ENCODE data around the gene A2ML1. TPM values are rescaled to one million over a fixed set of nuclear protein-coding genes. Genes with fewer than 3 reads are reported as not detected.
"Not testable (repeated sequence)": the region's sequence is repeated elsewhere in the genome, so short reads cannot be mapped to it uniquely, and the experiment has no call there.

The A2ML1 gene
- total and polyA plus RNA-seq, 2 donors: 0.11 to 4.1 TPM

GRCh38 chr12:8796831-8797626, 25.4 kb upstream of the A2ML1 start:
- no peak for DNase-seq (ENCODE audit: extremely low spot score)
- H3K36me3 ChIP-seq (ENCODE audit: insufficient read depth): no peaks in the 10 kb centered on the region
- no peak overlapping the region for H3K4me3 ChIP-seq (ENCODE audit: low read depth, low read length)
- no peak overlapping the region for H3K27ac ChIP-seq (ENCODE audit: low read depth)
- WGBS: 82% methylated on average over 5 of the region's 5 CpGs
- H3K4me1 ChIP-seq (ENCODE audit: insufficient read depth): no peaks in the 10 kb centered on the region

- H3K4me1 ChIP-seq (ENCODE audit: insufficient read depth); DNase-seq (ENCODE audit: extremely low spot score); H3K4me3 ChIP-seq (ENCODE audit: low read depth, low read length); H3K36me3 ChIP-seq (ENCODE audit: insufficient read depth); H3K27ac ChIP-seq (ENCODE audit: low read depth): not testable (repeated sequence)
- WGBS: 97% methylated on average over 3 of the region's 3 CpGs
These were observed 21.2 kb upstream of the A2ML1 start for GRCh38 chr12:8801213-8801612.

GRCh38 chr12:8804833-8805232, 17.6 kb upstream of the A2ML1 start:
- WGBS: 81% methylated on average over 3 of the region's 3 CpGs
- H3K4me3 ChIP-seq (ENCODE audit: low read depth, low read length); H3K4me1 ChIP-seq (ENCODE audit: insufficient read depth); H3K27ac ChIP-seq (ENCODE audit: low read depth); DNase-seq (ENCODE audit: extremely low spot score); H3K36me3 ChIP-seq (ENCODE audit: insufficient read depth): not testable (repeated sequence)

GRCh38 chr12:8805487-8805886, 16.9 kb upstream of the A2ML1 start:
- DNase-seq (ENCODE audit: extremely low spot score); H3K4me3 ChIP-seq (ENCODE audit: low read depth, low read length); H3K27ac ChIP-seq (ENCODE audit: low read depth); H3K4me1 ChIP-seq (ENCODE audit: insufficient read depth); H3K36me3 ChIP-seq (ENCODE audit: insufficient read depth): not testable (repeated sequence)
- 89% methylated on average over 11 of the region's 11 CpGs for WGBS

- not testable (repeated sequence) for H3K27ac ChIP-seq (ENCODE audit: low read depth); H3K4me3 ChIP-seq (ENCODE audit: low read depth, low read length); DNase-seq (ENCODE audit: extremely low spot score); H3K4me1 ChIP-seq (ENCODE audit: insufficient read depth); H3K36me3 ChIP-seq (ENCODE audit: insufficient read depth)
- WGBS: 80% methylated on average over 11 of the region's 11 CpGs
These were observed 15.3 kb upstream of the A2ML1 start for GRCh38 chr12:8807084-8807483.

- not testable (repeated sequence) for DNase-seq (ENCODE audit: extremely low spot score); H3K36me3 ChIP-seq (ENCODE audit: insufficient read depth); H3K4me3 ChIP-seq (ENCODE audit: low read depth, low read length); H3K27ac ChIP-seq (ENCODE audit: low read depth); H3K4me1 ChIP-seq (ENCODE audit: insufficient read depth)
- WGBS: 74% methylated on average over 7 of the region's 7 CpGs
These were observed 12.3 kb upstream of the A2ML1 start for GRCh38 chr12:8810112-8810511.

- no peak overlapping the region for H3K27ac ChIP-seq (ENCODE audit: low read depth)
- H3K4me1 ChIP-seq (ENCODE audit: insufficient read depth): no peaks in the 10 kb centered on the region
- no peak for DNase-seq (ENCODE audit: extremely low spot score)
- no peaks in the 10 kb centered on the region for H3K36me3 ChIP-seq (ENCODE audit: insufficient read depth)
- WGBS: 76% methylated on average over 5 of the region's 5 CpGs
- H3K4me3 ChIP-seq (ENCODE audit: low read depth, low read length): no peak overlapping the region
These were observed 8.7 kb upstream of the A2ML1 start for GRCh38 chr12:8813572-8814357.

- WGBS: 89% methylated on average over 3 of the region's 3 CpGs
These were observed 5.9 kb upstream of the A2ML1 start for GRCh38 chr12:8816448-8817050.

GRCh38 chr12:8817856-8818255, 4.6 kb upstream of the A2ML1 start:
- H3K4me1 ChIP-seq (ENCODE audit: insufficient read depth): no peaks in the 10 kb centered on the region
- no peak overlapping the region for H3K4me3 ChIP-seq (ENCODE audit: low read depth, low read length)
- 98% methylated on average over 1 of the region's 1 CpG for WGBS
- no peak overlapping the region for H3K27ac ChIP-seq (ENCODE audit: low read depth)
- no peak for DNase-seq (ENCODE audit: extremely low spot score)
- H3K36me3 ChIP-seq (ENCODE audit: insufficient read depth): no peaks in the 10 kb centered on the region

More at GRCh38 chr12:8816448-8817050, 5.9 kb upstream of the A2ML1 start:
- no peaks in the 10 kb centered on the region for H3K4me1 ChIP-seq (ENCODE audit: insufficient read depth)
- H3K36me3 ChIP-seq (ENCODE audit: insufficient read depth): no peaks in the 10 kb centered on the region
- no peak for DNase-seq (ENCODE audit: extremely low spot score)
- H3K4me3 ChIP-seq (ENCODE audit: low read depth, low read length): no peak overlapping the region
- H3K27ac ChIP-seq (ENCODE audit: low read depth): no peak overlapping the region

- no peak overlapping the region for H3K4me3 ChIP-seq (ENCODE audit: low read depth, low read length)
- no peak for DNase-seq (ENCODE audit: extremely low spot score)
- no peak overlapping the region for H3K27ac ChIP-seq (ENCODE audit: low read depth)
- H3K36me3 ChIP-seq (ENCODE audit: insufficient read depth): no peaks in the 10 kb centered on the region
- H3K4me1 ChIP-seq (ENCODE audit: insufficient read depth): no peaks in the 10 kb centered on the region
- WGBS: 91% methylated on average over 2 of the region's 2 CpGs
These were observed 3.9 kb upstream of the A2ML1 start for GRCh38 chr12:8818526-8818925.

GRCh38 chr12:8819666-8819980, 2.8 kb upstream of the A2ML1 start:
- DNase-seq (ENCODE audit: extremely low spot score): no peak
- 34% methylated on average over 5 of the region's 5 CpGs for WGBS
- Histone ChIP-seq H3K4me1 (ENCODE audit: insufficient read depth) (no peaks in the 10 kb centered on the region), H3K4me3 (ENCODE audit: low read depth, low read length) (no peak overlapping the region), H3K27ac (ENCODE audit: low read depth) (no peak overlapping the region), H3K36me3 (ENCODE audit: insufficient read depth) (no peaks in the 10 kb centered on the region)

GRCh38 chr12:8820676-8821407, 1.6 kb upstream of the A2ML1 start:
- 91% methylated on average over 8 of the region's 8 CpGs for WGBS

GRCh38 chr12:8821591-8821990, 830 bp upstream of the A2ML1 start:
- H3K4me1 ChIP-seq (ENCODE audit: insufficient read depth): no peaks in the 10 kb centered on the region
- WGBS: 92% methylated on average over 3 of the region's 3 CpGs
- no peak overlapping the region for H3K27ac ChIP-seq (ENCODE audit: low read depth)
- DNase-seq (ENCODE audit: extremely low spot score): no peak
- no peak overlapping the region for H3K4me3 ChIP-seq (ENCODE audit: low read depth, low read length)
- H3K36me3 ChIP-seq (ENCODE audit: insufficient read depth): no peaks in the 10 kb centered on the region

More at GRCh38 chr12:8820676-8821407, 1.6 kb upstream of the A2ML1 start:
- not testable (repeated sequence) for H3K36me3 ChIP-seq (ENCODE audit: insufficient read depth); DNase-seq (ENCODE audit: extremely low spot score); H3K27ac ChIP-seq (ENCODE audit: low read depth); H3K4me1 ChIP-seq (ENCODE audit: insufficient read depth); H3K4me3 ChIP-seq (ENCODE audit: low read depth, low read length)
